ENCODE results near the gene BLTP1.

The BLTP1 gene

DNA sequence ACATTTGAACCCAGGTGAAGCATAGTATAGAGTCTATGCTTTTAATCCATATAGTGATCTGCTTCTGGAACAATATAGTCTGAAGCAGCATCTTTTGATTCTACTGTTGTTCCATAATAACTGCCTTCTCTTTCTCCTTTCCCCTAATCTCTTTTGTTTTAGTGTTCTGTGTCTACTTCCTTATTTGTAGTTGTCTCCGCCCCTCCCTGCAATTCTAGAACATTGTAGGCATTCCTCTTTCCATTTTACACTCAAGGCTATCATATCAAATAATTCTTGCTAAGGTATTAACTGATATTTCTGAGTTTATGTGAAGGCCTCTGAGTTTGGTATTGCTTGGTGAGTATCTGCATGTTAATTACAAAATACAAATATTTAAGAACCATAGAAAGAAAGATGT is 11.6 kb downstream of the BLTP1 start:
- TF ChIP-seq, protein P1, sequence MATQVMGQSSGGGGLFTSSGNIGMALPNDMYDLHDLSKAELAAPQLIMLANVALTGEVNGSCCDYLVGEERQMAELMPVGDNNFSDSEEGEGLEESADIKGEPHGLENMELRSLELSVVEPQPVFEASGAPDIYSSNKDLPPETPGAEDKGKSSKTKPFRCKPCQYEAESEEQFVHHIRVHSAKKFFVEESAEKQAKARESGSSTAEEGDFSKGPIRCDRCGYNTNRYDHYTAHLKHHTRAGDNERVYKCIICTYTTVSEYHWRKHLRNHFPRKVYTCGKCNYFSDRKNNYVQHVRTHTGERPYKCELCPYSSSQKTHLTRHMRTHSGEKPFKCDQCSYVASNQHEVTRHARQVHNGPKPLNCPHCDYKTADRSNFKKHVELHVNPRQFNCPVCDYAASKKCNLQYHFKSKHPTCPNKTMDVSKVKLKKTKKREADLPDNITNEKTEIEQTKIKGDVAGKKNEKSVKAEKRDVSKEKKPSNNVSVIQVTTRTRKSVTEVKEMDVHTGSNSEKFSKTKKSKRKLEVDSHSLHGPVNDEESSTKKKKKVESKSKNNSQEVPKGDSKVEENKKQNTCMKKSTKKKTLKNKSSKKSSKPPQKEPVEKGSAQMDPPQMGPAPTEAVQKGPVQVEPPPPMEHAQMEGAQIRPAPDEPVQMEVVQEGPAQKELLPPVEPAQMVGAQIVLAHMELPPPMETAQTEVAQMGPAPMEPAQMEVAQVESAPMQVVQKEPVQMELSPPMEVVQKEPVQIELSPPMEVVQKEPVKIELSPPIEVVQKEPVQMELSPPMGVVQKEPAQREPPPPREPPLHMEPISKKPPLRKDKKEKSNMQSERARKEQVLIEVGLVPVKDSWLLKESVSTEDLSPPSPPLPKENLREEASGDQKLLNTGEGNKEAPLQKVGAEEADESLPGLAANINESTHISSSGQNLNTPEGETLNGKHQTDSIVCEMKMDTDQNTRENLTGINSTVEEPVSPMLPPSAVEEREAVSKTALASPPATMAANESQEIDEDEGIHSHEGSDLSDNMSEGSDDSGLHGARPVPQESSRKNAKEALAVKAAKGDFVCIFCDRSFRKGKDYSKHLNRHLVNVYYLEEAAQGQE (IDR thresholded peaks at IDR 0.05; ENCODE audit: insufficient read depth in 1 of 2, low read depth in 2 of 2, low read length in 2 of 2) = no peak
- no peak for TF ChIP-seq TAF1 (IDR thresholded peaks at IDR 0.05; ENCODE audit: borderline replicate concordance, insufficient read depth, low read length)
- TF ChIP-seq SIN3A (IDR thresholded peaks at IDR 0.05; ENCODE audit: borderline replicate concordance, insufficient read depth, low read length) = no peak
- TF ChIP-seq POLR2AphosphoS5 (IDR thresholded peaks at IDR 0.05; ENCODE audit: low read depth, low read length) = no peak
- no peak for TF ChIP-seq FOXP2 (optimal IDR thresholded peaks at IDR 0.05; ENCODE audit: borderline replicate concordance, extremely low read depth, extremely low read length, insufficient read depth)

DNA sequence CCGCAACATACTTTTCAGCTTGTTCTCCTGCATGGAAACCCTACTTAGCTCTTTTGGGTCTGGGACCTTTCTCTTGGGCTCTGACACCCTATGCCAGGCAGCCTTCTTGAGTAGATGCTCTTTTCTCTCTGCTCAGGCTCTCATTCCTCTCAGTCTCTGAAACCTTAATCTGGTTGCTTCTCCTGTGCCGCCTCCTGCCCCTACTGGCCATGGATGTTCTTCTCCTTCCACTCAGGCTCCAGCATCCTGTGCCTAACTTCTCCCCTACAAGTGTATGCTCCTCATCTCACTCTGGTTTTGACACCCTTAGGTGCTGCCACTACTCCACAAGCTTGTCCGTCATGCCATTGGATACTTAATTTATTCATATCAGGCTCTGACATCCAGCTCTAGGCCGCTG is 15.2 kb downstream of the BLTP1 start:
- TF ChIP-seq POLR2AphosphoS5 (IDR thresholded peaks at IDR 0.05; ENCODE audit: low read depth, low read length) (no peak), SIN3A (IDR thresholded peaks at IDR 0.05; ENCODE audit: borderline replicate concordance, insufficient read depth, low read length) (no peak), TAF1 (IDR thresholded peaks at IDR 0.05; ENCODE audit: borderline replicate concordance, insufficient read depth, low read length) (no peak), FOXP2 (optimal IDR thresholded peaks at IDR 0.05; ENCODE audit: borderline replicate concordance, extremely low read depth, extremely low read length, insufficient read depth) (no peak)
- TF ChIP-seq, protein P1 (IDR thresholded peaks at IDR 0.05; ENCODE audit: insufficient read depth in 1 of 2, low read depth in 2 of 2, low read length in 2 of 2) = no peak

DNA sequence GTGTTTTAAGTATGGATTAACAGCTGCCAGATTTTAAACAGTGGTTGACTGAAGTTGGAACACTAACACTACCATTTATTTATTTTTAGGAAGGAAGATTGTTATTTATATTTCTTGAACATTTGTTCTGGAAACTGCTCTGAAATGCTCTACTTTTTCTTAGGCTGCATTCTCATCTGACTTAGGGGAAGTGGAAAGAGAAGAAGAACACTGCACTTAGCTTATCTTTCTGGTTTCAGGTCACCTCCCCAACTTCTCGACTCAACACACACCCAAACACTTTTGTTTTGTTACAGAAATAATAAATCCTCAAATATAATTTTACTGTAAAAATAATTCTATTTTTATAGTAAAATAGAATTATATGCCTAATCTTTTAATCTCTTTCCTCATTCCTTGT is 18.6 kb downstream of the BLTP1 start:
- TF ChIP-seq, protein P1 (IDR thresholded peaks at IDR 0.05; ENCODE audit: insufficient read depth in 1 of 2, low read depth in 2 of 2, low read length in 2 of 2) = no peak
- no peak for TF ChIP-seq SIN3A (IDR thresholded peaks at IDR 0.05; ENCODE audit: borderline replicate concordance, insufficient read depth, low read length)

DNA sequence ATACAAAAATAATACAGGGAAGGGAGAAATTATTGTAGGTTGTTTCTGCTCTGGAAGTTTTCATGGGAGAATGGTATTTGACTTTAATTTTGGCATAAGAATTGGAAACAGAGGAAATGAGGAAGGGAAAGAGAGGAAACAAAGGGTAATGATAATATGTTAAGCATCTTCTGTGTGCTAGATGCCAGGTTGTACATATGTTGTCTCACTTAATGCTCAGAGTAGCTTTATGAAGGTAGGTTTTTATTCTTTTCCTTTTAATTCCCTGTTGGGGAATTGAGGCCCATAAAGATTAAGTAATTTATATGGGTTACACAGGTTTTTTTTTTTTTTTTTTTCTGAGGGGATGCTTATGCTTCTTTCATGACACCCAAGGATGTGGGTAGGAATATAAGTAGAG is 19.2 kb downstream of the BLTP1 start:
- TF ChIP-seq POLR2AphosphoS5 (IDR thresholded peaks at IDR 0.05; ENCODE audit: low read depth, low read length) (no peak), TAF1 (IDR thresholded peaks at IDR 0.05; ENCODE audit: borderline replicate concordance, insufficient read depth, low read length) (no peak), SIN3A (IDR thresholded peaks at IDR 0.05; ENCODE audit: borderline replicate concordance, insufficient read depth, low read length) (no peak), FOXP2 (optimal IDR thresholded peaks at IDR 0.05; ENCODE audit: borderline replicate concordance, extremely low read depth, extremely low read length, insufficient read depth) (no peak)
- TF ChIP-seq, protein P1 (IDR thresholded peaks at IDR 0.05; ENCODE audit: insufficient read depth in 1 of 2, low read depth in 2 of 2, low read length in 2 of 2) = no peak

DNA sequence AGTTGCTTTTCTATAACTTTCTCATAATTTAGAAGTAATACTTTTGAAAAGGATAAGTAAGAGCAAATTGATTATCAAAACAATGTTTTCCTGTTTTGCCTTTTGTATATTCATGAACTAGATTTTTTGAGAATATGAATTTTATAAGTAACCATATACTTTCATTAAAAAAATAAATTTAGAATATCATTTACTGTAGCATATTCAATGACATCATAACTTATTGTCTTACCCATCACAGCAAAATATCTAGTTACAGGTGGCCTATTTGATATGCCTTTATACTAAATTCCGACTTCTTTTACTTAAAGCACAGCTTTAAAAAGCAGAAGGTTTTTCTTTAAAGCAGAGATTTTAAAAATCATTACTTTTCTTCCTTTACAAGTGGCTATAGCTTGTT is 20.1 kb downstream of the BLTP1 start:
- TF ChIP-seq TAF1 (IDR thresholded peaks at IDR 0.05; ENCODE audit: borderline replicate concordance, insufficient read depth, low read length) (no peak), POLR2AphosphoS5 (IDR thresholded peaks at IDR 0.05; ENCODE audit: low read depth, low read length) (no peak), FOXP2 (optimal IDR thresholded peaks at IDR 0.05; ENCODE audit: borderline replicate concordance, extremely low read depth, extremely low read length, insufficient read depth) (no peak), SIN3A (IDR thresholded peaks at IDR 0.05; ENCODE audit: borderline replicate concordance, insufficient read depth, low read length) (no peak)
- TF ChIP-seq, protein P1 (IDR thresholded peaks at IDR 0.05; ENCODE audit: insufficient read depth in 1 of 2, low read depth in 2 of 2, low read length in 2 of 2) = no peak
